GM12878 (cell line): ENCODE measurements around the gene PXT1. TPM values are rescaled to one million over a fixed set of nuclear protein-coding genes. Genes with fewer than 3 reads are reported as not detected.
A peak's percentile ranks its signal among the peaks of the same experiment; 100 is the strongest.

Experiments
- EP300 ChIP-seq, 2 experiments: fragments of 150-350 bp in 1 of 2; IDR thresholded peaks; 2 replicates each; pipeline ENCODE4 v1.6.1; 2011 to 2012; ENCODE audit warnings: low read depth in 2 of 2, low read length in 2 of 2, borderline replicate concordance in 1 of 2, improper control_type of control experiment in 1 of 2, inconsistent platforms in 1 of 2; ENCODE audit not compliant: control insufficient read depth in 1 of 2
- IKZF1 ChIP-seq: fragments of 450-650 bp; conservative IDR thresholded peaks from 2 replicates; pipeline ENCODE4 v1.6.1; 2017; ENCODE audit warnings: antibody characterized with exemption, mild to moderate bottlenecking
- MYC ChIP-seq: IDR thresholded peaks from 2 replicates; pipeline ENCODE4 v1.6.1; 2011; ENCODE audit warnings: mild to moderate bottlenecking, low read length, moderate library complexity, inconsistent platforms; ENCODE audit not compliant: insufficient read depth, insufficient replicate concordance, insufficient read length, severe bottlenecking
- NBN ChIP-seq: fragments of 450-650 bp; IDR thresholded peaks from 2 replicates; pipeline ENCODE4 v1.6.1; 2016
- POLR2AphosphoS2 ChIP-seq: IDR thresholded peaks from 2 replicates; pipeline ENCODE4 v1.6.1; 2011; ENCODE audit warnings: low read depth, mild to moderate bottlenecking, low read length, improper control_type of control experiment, moderate library complexity
- POLR2AphosphoS5 ChIP-seq: IDR thresholded peaks from 2 replicates; pipeline ENCODE4 v1.6.1; 2011; ENCODE audit warnings: mild to moderate bottlenecking, low read length, inconsistent platforms
- RCOR1 ChIP-seq: conservative IDR thresholded peaks from 2 replicates; pipeline ENCODE4 v1.6.1; 2012; ENCODE audit warnings: low read depth, low read length, improper control_type of control experiment
- RELA ChIP-seq: fragments of 450-650 bp; IDR thresholded peaks from 2 replicates; pipeline ENCODE4 v1.8.0; 2014; ENCODE audit warnings: borderline replicate concordance; ENCODE audit not compliant: partially characterized antibody
- SPI1 ChIP-seq: IDR thresholded peaks from 2 replicates; pipeline ENCODE4 v1.6.1; 2011; ENCODE audit warnings: low read depth, mild to moderate bottlenecking, low read length, moderate library complexity, borderline replicate concordance; ENCODE audit not compliant: insufficient read depth
- STAT1 ChIP-seq: fragments of 450-650 bp; conservative IDR thresholded peaks from 2 replicates; pipeline ENCODE4 v1.6.1; 2014; ENCODE audit warnings: antibody characterized with exemption, mild to moderate bottlenecking
- SUZ12 ChIP-seq: fragments of 200-600 bp; sonication (generic); IDR thresholded peaks from one replicate; pipeline ENCODE4 v1.6.1; 2018; ENCODE audit warnings: antibody characterized with exemption, mild to moderate bottlenecking; ENCODE audit not compliant: unreplicated experiment
- TARDBP ChIP-seq: IDR thresholded peaks from 2 replicates; pipeline ENCODE4 v1.6.1; 2016; ENCODE audit warnings: borderline replicate concordance
- ZNF207 ChIP-seq: fragments of 450-650 bp; IDR thresholded peaks from 2 replicates; pipeline ENCODE4 v1.6.1; 2014; ENCODE audit warnings: antibody characterized with exemption, mild to moderate bottlenecking, borderline replicate concordance
- ZNF274 ChIP-seq: IDR thresholded peaks from one replicate; pipeline ENCODE4 v1.8.0; 2011; ENCODE audit not compliant: insufficient read length, insufficient read depth
- polyA plus RNA-seq, 11 experiments: library from polyadenylated mRNA; depleted of rRNA in 4 of 11; unstranded in 6 of 11; stranded (reverse) in 5 of 11; fragments of >200 nt; fragmentation: Nextera tagmentation in 4 of 11; fragmentation: Illumina TruSeq in 1 of 11; extraction: Ambion mirVana in 4 of 11; extraction: Trizol in 1 of 11; gene quantifications; 1 replicate in 1 of 11; 2 replicates in 10 of 11; pipeline versions ENCODE4 v1.2.1 to v1.2.3, GENCODE V29; 2011 to 2016; ENCODE audit warnings: inconsistent platforms in 2 of 11, missing spikeins in 2 of 11, low read depth in 1 of 11
- total RNA-seq, 4 experiments: library from RNA; depleted of rRNA in 3 of 4; stranded (reverse); fragments of >200 nt in 3 of 4; fragmentation: Illumina TruSeq in 1 of 4; extraction: Trizol in 1 of 4; gene quantifications; 2 replicates each; pipeline versions ENCODE4 v1.2.1 to v1.2.3, GENCODE V29; 2013 to 2021
- TF ChIP-seq, protein P1 (sequence below): fragments of 450-650 bp; IDR thresholded peaks from 2 replicates; pipeline ENCODE4 v1.6.1; 2017; ENCODE audit warnings: mild to moderate bottlenecking, moderate library complexity
- TF ChIP-seq, protein P2 (sequence below): fragments of 150-350 bp; IDR thresholded peaks from 2 replicates; pipeline ENCODE4 v1.6.1; 2014; ENCODE audit warnings: mild to moderate bottlenecking, low read depth, low read length
- TF ChIP-seq, protein P3 (sequence below), 3 experiments: IDR thresholded peaks in 2 of 3; conservative IDR thresholded peaks in 1 of 3; 2 replicates each; pipeline ENCODE4 v1.5.1; 2011; ENCODE audit warnings: low read depth in 3 of 3, low read length in 3 of 3, mild to moderate bottlenecking in 3 of 3, control low read depth in 2 of 3, moderate library complexity in 2 of 3, inconsistent platforms in 1 of 3, mixed read lengths in 1 of 3; ENCODE audit not compliant: control insufficient read depth in 2 of 3, insufficient read depth in 1 of 3; ENCODE audit errors: extremely low read depth in 1 of 3
- TF ChIP-seq, protein P4 (sequence below): fragments of 450-650 bp; IDR thresholded peaks from 2 replicates; pipeline ENCODE4 v1.6.1; 2016; ENCODE audit warnings: mild to moderate bottlenecking

PXT1 gene
- total and polyA plus RNA-seq, 10 of the 15 experiments (the other 5 are each of a cell fraction or from before 2014, with no cell fraction given): 0.27 to 2.9 (median 0.50) TPM

DNA sequence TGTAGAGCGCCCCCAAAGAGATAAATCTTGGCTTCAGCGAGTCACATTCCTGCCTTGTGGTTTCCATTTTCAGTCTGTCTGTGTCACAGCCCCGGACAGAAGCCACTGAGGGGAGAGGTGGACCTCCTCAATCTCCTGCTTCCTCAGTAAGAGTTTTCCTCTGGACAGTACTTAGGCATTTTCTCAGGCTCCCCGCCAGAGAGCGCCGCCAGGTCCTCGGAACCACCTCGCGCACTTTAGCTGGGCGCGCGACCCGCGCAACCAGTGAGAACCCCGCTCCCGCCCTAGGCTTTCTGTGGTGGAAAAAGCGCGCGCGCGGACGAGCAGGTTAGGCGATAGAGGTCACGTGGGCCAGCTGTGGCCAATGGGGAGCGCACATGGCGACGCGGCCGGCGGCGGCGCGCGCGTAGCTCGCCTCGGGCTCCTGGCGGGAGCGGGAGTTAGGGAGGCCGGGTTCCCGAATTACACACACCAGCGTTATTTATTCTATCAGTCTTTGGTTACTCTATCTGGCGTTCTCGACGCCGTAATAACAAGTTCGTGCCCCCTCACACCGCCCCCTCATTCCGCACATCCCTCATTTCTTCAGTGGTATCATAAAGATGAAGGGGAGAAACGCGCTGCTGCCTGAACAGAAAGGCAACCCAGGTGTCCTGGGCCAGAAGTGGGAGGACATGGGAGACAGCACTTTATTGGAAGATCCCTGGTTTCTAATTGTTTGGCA is 19.4 kb downstream of the PXT1 start (continued):
- TF ChIP-seq MYC (no peak), POLR2AphosphoS5 (peak; percentile 51; the same call in 1 of the 2 replicates), TARDBP (no peak), ZNF274 (no peak), RELA (no peak), POLR2AphosphoS2 (no peak), SPI1 (no peak), STAT1 (peak; percentile 83; the same call in 1 of the 2 replicates), NBN (peak; percentile 29; the same call in 1 of the 2 replicates), SUZ12 (no peak), ZNF207 (no peak; the same call in 1 of the 2 replicates), EP300 (IDR thresholded peaks at IDR 0.05; ENCODE audit: borderline replicate concordance in 1 of 2, control insufficient read depth in 1 of 2, low read depth in 2 of 2, low read length in 2 of 2) (no peak), IKZF1 (peak; percentile 77), RCOR1 (no peak)
- TF ChIP-seq, protein P1, sequence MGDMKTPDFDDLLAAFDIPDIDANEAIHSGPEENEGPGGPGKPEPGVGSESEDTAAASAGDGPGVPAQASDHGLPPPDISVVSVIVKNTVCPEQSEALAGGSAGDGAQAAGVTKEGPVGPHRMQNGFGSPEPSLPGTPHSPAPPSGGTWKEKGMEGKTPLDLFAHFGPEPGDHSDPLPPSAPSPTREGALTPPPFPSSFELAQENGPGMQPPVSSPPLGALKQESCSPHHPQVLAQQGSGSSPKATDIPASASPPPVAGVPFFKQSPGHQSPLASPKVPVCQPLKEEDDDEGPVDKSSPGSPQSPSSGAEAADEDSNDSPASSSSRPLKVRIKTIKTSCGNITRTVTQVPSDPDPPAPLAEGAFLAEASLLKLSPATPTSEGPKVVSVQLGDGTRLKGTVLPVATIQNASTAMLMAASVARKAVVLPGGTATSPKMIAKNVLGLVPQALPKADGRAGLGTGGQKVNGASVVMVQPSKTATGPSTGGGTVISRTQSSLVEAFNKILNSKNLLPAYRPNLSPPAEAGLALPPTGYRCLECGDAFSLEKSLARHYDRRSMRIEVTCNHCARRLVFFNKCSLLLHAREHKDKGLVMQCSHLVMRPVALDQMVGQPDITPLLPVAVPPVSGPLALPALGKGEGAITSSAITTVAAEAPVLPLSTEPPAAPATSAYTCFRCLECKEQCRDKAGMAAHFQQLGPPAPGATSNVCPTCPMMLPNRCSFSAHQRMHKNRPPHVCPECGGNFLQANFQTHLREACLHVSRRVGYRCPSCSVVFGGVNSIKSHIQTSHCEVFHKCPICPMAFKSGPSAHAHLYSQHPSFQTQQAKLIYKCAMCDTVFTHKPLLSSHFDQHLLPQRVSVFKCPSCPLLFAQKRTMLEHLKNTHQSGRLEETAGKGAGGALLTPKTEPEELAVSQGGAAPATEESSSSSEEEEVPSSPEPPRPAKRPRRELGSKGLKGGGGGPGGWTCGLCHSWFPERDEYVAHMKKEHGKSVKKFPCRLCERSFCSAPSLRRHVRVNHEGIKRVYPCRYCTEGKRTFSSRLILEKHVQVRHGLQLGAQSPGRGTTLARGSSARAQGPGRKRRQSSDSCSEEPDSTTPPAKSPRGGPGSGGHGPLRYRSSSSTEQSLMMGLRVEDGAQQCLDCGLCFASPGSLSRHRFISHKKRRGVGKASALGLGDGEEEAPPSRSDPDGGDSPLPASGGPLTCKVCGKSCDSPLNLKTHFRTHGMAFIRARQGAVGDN: no peak
- TF ChIP-seq, protein P2, sequence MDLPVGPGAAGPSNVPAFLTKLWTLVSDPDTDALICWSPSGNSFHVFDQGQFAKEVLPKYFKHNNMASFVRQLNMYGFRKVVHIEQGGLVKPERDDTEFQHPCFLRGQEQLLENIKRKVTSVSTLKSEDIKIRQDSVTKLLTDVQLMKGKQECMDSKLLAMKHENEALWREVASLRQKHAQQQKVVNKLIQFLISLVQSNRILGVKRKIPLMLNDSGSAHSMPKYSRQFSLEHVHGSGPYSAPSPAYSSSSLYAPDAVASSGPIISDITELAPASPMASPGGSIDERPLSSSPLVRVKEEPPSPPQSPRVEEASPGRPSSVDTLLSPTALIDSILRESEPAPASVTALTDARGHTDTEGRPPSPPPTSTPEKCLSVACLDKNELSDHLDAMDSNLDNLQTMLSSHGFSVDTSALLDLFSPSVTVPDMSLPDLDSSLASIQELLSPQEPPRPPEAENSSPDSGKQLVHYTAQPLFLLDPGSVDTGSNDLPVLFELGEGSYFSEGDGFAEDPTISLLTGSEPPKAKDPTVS: no peak
- TF ChIP-seq, protein P3, sequence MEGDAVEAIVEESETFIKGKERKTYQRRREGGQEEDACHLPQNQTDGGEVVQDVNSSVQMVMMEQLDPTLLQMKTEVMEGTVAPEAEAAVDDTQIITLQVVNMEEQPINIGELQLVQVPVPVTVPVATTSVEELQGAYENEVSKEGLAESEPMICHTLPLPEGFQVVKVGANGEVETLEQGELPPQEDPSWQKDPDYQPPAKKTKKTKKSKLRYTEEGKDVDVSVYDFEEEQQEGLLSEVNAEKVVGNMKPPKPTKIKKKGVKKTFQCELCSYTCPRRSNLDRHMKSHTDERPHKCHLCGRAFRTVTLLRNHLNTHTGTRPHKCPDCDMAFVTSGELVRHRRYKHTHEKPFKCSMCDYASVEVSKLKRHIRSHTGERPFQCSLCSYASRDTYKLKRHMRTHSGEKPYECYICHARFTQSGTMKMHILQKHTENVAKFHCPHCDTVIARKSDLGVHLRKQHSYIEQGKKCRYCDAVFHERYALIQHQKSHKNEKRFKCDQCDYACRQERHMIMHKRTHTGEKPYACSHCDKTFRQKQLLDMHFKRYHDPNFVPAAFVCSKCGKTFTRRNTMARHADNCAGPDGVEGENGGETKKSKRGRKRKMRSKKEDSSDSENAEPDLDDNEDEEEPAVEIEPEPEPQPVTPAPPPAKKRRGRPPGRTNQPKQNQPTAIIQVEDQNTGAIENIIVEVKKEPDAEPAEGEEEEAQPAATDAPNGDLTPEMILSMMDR (IDR thresholded peaks at IDR 0.05 in 2 of 3, conservative IDR thresholded peaks at IDR 0.05 in 1 of 3; ENCODE audit: control insufficient read depth in 2 of 3, extremely low read depth in 1 of 3, insufficient read depth in 1 of 3, low read depth in 3 of 3, low read length in 3 of 3): peak; percentile 74 to 84 (median 74)
- TF ChIP-seq, protein P4, sequence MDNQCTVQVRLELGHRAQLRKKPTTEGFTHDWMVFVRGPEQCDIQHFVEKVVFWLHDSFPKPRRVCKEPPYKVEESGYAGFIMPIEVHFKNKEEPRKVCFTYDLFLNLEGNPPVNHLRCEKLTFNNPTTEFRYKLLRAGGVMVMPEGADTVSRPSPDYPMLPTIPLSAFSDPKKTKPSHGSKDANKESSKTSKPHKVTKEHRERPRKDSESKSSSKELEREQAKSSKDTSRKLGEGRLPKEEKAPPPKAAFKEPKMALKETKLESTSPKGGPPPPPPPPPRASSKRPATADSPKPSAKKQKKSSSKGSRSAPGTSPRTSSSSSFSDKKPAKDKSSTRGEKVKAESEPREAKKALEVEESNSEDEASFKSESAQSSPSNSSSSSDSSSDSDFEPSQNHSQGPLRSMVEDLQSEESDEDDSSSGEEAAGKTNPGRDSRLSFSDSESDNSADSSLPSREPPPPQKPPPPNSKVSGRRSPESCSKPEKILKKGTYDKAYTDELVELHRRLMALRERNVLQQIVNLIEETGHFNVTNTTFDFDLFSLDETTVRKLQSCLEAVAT: no peak
